NCI-H69 (cell line): ENCODE data around the gene MOV10.

Source experiments
- DNase-seq: peaks from one replicate; lab custom pipeline; 2025; lab: John Stamatoyannopoulos, UW

The MOV10 gene

GRCh38 chr1:112735752-112736151, 61.3 kb downstream of the MOV10 start:
- DNase-seq = no peak

GRCh38 chr1:112737573-112737972, 63.1 kb downstream of the MOV10 start:
- no peak for DNase-seq

- DNase-seq = no peak
Observed at GRCh38 chr1:112743174-112744008, 68.9 kb downstream of the MOV10 start.

- peak; percentile 32 for DNase-seq
Observed at GRCh38 chr1:112744009-112744578, 69.6 kb downstream of the MOV10 start.

- DNase-seq = no peak
Observed at GRCh38 chr1:112748396-112748795, 73.9 kb downstream of the MOV10 start.
